Activated CD8-positive, alpha-beta T cell treated with anti-CD3 and anti-CD28 coated beads, Interleukin-2, amount 10 ng/mL, durations not matched to agents 7 days and 5 days (primary cell): ENCODE measurements around the gene SPDYE4. TPM values are rescaled to one million over a fixed set of nuclear protein-coding genes. Genes with fewer than 3 reads are reported as not detected.
"Not testable (repeated sequence)": the region's sequence is repeated elsewhere in the genome, so short reads cannot be mapped to it uniquely, and the experiment has no call there.

Experiments used
- ATAC-seq: fragments of 150-1000 bp; cut with Tn5 transposase; one replicate; pipeline ENCODE4 v1.10.0; 2021; ENCODE audit warnings: moderate library complexity
- CTCF ChIA-PET: fragments of 350-600 bp; sonication (Branson Sonifier 250); formaldehyde crosslinking; loops from one replicate; lab custom pipeline; 2021; ENCODE audit warnings: antibody characterized with exemption; lab: Charles Lee
- POLR2A ChIA-PET: fragments of 350-600 bp; sonication (Branson Sonifier 250); formaldehyde crosslinking; loops from one replicate; lab custom pipeline; 2021; ENCODE audit warnings: antibody characterized with exemption; lab: Charles Lee
- DNase-seq: peaks from one replicate; pipeline ENCODE4 v3.0.0-alpha.2; 2020
- H3K27ac Mint-ChIP-seq: one replicate; pipeline ENCODE4 v1.8.0; 2021; ENCODE audit warnings: mild to moderate bottlenecking, mixed read lengths
- H3K27me3 Mint-ChIP-seq: one replicate; pipeline ENCODE4 v1.8.0; 2021; ENCODE audit warnings: low read depth, mixed read lengths
- H3K36me3 Mint-ChIP-seq: one replicate; pipeline ENCODE4 v1.8.0; 2021; ENCODE audit warnings: low read depth, mixed read lengths
- H3K4me1 Mint-ChIP-seq: one replicate; pipeline ENCODE4 v1.8.0; 2021; ENCODE audit warnings: low read depth, mixed read lengths
- H3K4me3 Mint-ChIP-seq: one replicate; pipeline ENCODE4 v1.8.0; 2021; ENCODE audit warnings: mild to moderate bottlenecking, mixed read lengths
- H3K9me3 Mint-ChIP-seq: one replicate; pipeline ENCODE4 v1.8.0; 2022; ENCODE audit warnings: mixed read lengths; ENCODE audit not compliant: insufficient read depth
- total RNA-seq, 2 experiments: library from RNA; stranded (reverse); gene quantifications; one replicate each; pipeline ENCODE4 v1.2.3, GENCODE V29; 2021

SPDYE4 gene, protein sequence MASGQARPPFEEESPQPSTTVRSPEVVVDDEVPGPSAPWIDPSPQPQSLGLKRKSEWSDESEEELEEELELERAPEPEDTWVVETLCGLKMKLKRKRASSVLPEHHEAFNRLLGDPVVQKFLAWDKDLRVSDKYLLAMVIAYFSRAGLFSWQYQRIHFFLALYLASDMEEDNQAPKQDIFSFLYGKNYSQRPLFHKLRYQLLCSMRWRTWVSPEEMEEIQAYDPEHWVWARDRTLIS
- total RNA-seq = not detected

DNA sequence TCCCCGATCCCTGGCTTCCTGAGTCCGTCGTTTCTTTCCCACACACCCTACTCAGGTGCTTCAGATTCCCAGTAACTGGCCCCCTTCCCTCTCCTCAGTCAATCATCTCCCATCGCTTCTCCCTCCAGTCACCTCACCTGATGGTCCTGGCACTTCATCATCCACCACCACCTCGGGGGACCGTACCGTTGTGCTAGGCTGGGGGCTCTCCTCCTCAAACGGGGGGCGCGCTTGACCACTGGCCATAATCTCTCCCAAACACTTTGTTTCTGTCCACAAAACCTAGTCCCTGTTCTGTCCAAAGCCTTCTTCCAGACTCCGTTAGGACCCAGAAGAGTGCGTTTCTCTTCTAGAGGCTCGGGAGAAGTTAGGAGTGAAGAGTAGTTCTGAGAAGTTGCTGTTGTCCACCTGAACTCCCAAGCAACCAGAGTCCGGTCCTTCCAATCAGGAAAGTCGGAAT is at the start of gene SPDYE4:
SPDYE4 (minus strand) TSS at position 410 of the 460 bp plus-strand sequence; CDS start at position 246, 164 bp downstream.
- H3K9me3 Mint-ChIP-seq = no peaks in the 10 kb centered on the region
- no peaks in the 10 kb centered on the region for H3K36me3 Mint-ChIP-seq
- H3K27me3 Mint-ChIP-seq = peaks cover 17% of the 10 kb centered on the region
- ATAC-seq (no peak), DNase-seq (no peak)
- no peak within 1 kb of the TSS for H3K4me3 Mint-ChIP-seq
- CTCF ChIA-PET = interaction anchor here (1.8 kb wide), 1 partner anchor 240 kb away, joined by 4 read pairs; no protein-coding TSS in a partner anchor
- H3K27ac Mint-ChIP-seq = no peak within 1 kb of the TSS
- H3K4me1 Mint-ChIP-seq = no peaks in the 10 kb centered on the region
- POLR2A ChIA-PET = no interaction called here

DNA sequence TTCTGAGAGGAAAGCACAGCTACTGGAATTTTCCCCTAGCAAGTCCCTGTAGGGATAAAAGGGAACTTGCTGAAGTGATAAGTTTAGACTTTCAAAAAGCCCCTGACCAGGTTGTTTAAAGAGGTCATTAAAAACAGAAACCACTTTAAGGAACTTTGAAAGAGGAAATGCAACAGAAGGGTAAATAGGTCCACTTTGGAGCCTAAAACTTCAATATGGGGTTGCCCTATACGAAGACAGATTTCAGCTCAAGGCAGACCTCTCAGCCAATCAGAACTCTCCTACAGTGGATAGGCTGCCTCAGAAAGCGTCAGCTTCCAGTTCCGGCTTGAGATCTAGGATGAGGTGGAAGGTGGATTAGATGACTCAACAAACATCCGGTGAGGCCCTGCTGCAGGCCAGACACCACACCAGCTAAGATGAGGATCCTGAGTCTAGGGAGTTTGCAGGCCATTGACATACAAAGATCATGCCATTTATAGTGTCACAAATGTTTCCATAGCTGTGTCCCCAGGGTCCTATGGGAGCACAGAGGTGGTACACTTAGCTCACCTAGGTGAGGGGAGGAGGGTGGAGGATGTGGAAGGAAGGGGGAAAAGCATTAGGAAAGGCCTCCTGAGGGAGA is 48.7 kb upstream of the SPDYE4 start:
- ATAC-seq = no peak
- ChIA-PET CTCF (interaction anchor here (1.5 to 1.7 kb wide), 4 partner anchors 13 to 191 kb away, joined by 3 to 6 read pairs (median 4); no protein-coding TSS in a partner anchor), POLR2A (no interaction called here)
- Mint-ChIP-seq H3K36me3 (peaks cover 56% of the 10 kb centered on the region), H3K27me3 (no peaks in the 10 kb centered on the region), H3K4me3 (no peak overlapping the region), H3K27ac (no peak overlapping the region), H3K9me3 (no peaks in the 10 kb centered on the region), H3K4me1 (peaks cover 18% of the 10 kb centered on the region)
- DNase-seq = no peak

DNA sequence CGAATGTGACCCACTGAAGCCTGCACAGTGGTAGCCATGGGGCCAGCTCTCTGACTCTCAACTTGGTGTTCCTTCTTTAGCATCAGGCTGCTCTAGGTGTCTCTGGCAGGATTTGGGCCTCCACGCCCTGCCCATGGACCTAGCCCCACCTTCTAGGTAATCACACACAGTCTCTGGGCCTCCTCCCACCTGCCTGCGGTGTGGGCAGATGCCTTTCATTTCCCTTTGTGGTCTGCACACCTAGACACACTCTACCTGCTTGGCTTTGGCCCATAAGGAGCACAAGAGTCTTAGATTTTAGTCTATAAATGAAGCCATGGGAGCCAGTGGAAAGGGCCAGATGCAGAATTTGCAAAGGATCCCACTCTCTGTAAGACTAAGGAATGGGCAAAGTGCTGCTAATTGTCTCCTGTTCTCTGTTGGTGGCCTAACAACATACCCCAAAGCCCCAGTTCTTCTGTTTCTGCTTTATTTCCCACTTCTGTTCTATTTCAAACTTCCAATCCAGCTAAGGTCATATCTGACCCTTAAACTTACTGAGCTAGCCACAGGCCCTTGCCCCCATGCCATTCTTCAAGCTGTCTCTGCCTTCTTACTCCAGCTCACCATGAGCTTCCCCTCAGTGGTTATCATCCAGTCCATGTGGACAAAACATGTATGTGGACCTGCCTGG is 48.0 kb upstream of the SPDYE4 start:
- CTCF ChIA-PET = interaction anchor here (0.7 to 1.6 kb wide), 2 partner anchors 21 kb away, joined by 3 to 5 read pairs; no protein-coding TSS in a partner anchor

DNA sequence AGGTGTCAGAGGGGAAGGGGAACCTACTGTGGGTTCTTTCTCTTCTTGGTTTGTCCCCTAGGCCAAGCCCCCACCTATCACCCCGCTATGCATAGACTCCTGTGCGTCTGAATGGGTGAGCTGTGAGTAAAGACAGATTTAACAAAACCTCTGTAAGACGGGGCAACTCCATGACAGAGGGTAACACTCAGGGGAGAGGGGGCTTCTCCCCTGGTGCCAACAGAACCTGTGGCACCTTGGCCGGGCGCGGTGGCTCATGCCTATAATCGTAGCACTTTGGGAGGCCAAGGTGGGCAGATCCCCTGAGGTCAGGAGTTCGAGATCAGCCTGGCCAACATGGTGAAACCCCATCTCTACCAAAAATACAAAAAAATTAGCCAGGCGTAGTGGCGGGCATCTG is 47.0 kb upstream of the SPDYE4 start:
- H3K27ac Mint-ChIP-seq, DNase-seq, POLR2A ChIA-PET, H3K27me3 Mint-ChIP-seq, H3K4me3 Mint-ChIP-seq, ATAC-seq, H3K9me3 Mint-ChIP-seq: not testable (repeated sequence)
- Mint-ChIP-seq H3K4me1 (peaks cover 18% of the 10 kb centered on the region), H3K36me3 (peaks cover 46% of the 10 kb centered on the region)
- CTCF ChIA-PET = interaction anchor here (0.7 to 0.8 kb wide), 2 partner anchors 20 kb away, joined by 3 to 4 read pairs; no protein-coding TSS in a partner anchor

More for the DNA sequence above, 48.0 kb upstream of the SPDYE4 start:
- ATAC-seq (no peak), DNase-seq (no peak)
- Mint-ChIP-seq H3K9me3 (no peaks in the 10 kb centered on the region), H3K4me3 (no peak overlapping the region), H3K36me3 (peaks cover 53% of the 10 kb centered on the region), H3K27ac (no peak overlapping the region), H3K4me1 (peaks cover 18% of the 10 kb centered on the region), H3K27me3 (no peaks in the 10 kb centered on the region)
- POLR2A ChIA-PET = no interaction called here

DNA sequence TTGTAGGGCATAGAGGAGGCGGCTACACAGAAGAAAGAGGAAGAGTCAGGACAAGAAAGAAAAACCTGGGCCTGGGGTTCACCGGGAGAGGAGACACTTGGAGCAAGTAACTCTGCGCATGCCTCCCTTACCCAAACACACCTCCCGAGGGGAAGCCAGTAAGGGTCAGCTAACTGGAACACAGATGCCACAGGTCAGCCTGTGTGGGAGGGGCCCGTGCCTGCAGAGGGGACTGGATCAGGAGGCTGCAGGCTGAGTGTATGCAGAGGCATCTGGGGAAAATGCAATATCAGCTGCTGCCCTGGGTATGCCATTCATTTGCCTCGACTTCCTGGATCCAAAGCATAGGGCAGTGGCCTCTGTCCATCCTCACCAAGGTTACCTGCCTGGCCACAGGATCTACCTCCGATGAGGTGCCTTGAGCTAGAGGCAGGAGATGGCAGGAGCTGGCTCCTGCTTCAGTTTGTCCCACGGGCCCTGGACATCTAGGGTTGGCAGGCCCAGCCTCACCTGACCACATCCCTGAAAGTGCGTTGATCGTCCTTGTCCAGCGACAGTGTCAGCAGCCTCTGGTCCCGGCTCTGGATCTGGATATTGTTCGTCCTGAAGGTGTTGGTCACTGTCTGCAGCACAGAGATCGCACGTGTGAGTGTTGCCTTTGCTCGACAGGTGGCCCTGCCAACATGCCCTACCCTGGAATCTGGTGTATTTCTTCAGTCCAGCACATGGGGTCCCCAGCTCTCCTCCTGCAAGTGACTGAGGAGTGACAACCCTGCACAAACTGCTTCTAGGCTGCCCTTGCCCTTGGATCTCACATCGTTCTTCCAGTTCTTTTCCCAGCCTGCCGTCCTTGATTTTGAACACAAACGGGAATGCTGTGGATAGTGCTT is 45.4 kb upstream of the SPDYE4 start:
- H3K4me1 Mint-ChIP-seq = peaks cover 18% of the 10 kb centered on the region
- no peaks in the 10 kb centered on the region for H3K27me3 Mint-ChIP-seq
- no peak overlapping the region for H3K27ac Mint-ChIP-seq
- no peak for ATAC-seq
- peaks cover 37% of the 10 kb centered on the region for H3K36me3 Mint-ChIP-seq
- DNase-seq = no peak
- no peaks in the 10 kb centered on the region for H3K9me3 Mint-ChIP-seq
- POLR2A ChIA-PET = no interaction called here
- H3K4me3 Mint-ChIP-seq = no peak overlapping the region
- CTCF ChIA-PET = interaction anchor here (0.7 to 1.7 kb wide), 5 partner anchors 18 to 194 kb away, joined by 3 to 6 read pairs (median 4); no protein-coding TSS in a partner anchor

DNA sequence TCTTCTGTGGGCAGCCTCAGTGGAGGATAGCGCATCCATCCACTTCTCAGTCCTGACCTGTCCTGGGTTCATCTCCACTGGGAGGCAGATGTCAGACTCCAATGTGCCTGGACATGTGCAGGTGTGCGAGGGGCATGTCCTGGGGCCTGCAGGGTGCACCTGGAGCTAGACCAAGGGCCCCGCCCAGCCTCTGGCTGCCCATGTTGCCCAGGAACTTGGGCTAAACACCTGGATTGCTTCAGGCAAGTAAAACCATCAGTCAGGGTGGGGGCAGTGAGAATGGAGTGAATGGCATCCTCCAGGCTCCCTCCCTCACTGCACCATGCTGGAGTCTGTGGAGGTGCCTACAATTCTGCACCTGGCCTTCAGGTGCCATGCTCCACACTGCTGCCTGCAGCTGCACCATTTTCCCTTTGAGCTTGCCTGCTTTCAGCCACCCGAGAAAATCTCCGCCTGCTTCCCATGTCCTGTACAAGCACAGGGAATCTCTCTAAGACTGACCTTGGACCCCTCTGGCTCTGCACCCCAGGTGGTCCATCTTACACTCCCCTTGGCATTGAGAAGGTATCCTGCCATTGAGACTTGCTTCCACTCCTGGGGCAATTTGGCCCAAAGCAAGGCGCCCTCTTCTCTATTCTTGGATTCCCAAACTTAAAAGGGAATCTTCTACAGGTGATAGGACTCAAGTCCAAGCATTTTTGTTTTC is 42.9 kb upstream of the SPDYE4 start:
- no peak overlapping the region for H3K4me3 Mint-ChIP-seq
- CTCF ChIA-PET = interaction anchor here (1.5 kb wide), 1 partner anchor 197 kb away, joined by 5 read pairs; no protein-coding TSS in a partner anchor
- peaks cover 21% of the 10 kb centered on the region for H3K36me3 Mint-ChIP-seq
- H3K27ac Mint-ChIP-seq = no peak overlapping the region
- H3K4me1 Mint-ChIP-seq = peaks cover 9% of the 10 kb centered on the region
- no peaks in the 10 kb centered on the region for H3K27me3 Mint-ChIP-seq
- no peaks in the 10 kb centered on the region for H3K9me3 Mint-ChIP-seq
- POLR2A ChIA-PET = no interaction called here
- DNase-seq (no peak), ATAC-seq (no peak)

DNA sequence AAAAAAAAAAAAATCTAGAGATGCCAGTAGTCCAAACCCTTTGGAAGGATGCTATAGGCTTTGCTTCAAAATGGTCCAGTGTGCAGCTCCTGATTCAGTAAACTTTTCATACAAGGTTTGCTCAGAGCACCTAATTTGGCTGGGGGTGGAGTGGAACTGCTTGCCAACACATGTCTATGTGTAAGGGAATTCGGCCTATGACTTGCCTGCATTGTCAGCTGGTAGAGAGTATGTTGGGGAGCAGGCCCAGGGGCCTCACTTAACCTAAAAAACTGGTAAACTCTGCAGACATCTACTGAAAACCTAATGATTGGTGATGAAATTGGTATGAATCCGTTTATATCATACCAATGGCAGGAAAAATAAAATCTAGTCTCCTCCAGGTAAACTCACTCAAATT is 42.3 kb upstream of the SPDYE4 start:
- DNase-seq = no peak
- Mint-ChIP-seq H3K4me1 (peaks cover 4% of the 10 kb centered on the region), H3K4me3 (no peak overlapping the region), H3K27ac (no peak overlapping the region), H3K36me3 (peaks cover 21% of the 10 kb centered on the region), H3K9me3 (no peaks in the 10 kb centered on the region), H3K27me3 (no peaks in the 10 kb centered on the region)
- POLR2A ChIA-PET = no interaction called here
- CTCF ChIA-PET = interaction anchor here (1.5 kb wide), 1 partner anchor 197 kb away, joined by 5 read pairs; no protein-coding TSS in a partner anchor
- no peak for ATAC-seq

DNA sequence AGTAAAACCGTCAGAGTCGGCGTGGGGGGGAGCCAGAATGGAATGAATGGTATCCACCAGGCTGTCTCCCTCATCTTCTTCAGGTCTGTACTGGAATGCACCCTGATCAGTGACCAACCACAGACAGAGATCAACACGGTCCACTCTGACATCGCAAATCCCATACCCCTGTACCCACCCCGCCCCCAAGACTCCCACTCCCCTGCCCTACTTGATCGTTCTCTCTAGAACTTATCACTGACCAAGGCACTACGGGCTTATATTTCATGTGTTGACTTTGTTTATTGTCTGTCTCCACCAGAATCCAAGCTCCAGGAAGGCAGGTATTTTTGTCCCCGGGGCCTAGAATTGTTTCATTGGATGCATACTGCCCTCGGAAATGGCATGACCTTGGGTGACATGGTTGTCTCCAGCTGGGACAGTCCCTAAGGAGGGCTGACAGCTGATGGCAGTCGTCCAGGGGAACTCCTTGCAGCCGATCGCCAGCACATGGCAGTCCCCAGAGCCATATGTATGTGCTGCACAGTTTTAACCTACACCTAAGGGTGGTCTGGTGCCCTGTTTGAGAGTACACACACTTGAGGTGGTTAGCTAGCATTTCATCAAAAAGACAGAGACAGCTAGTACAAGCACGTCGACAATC is 41.3 kb upstream of the SPDYE4 start:
- ChIA-PET POLR2A (no interaction called here), CTCF (interaction anchor here (0.7 to 1.5 kb wide), 3 partner anchors 14 to 198 kb away, joined by 3 to 5 read pairs (median 4); no protein-coding TSS in a partner anchor)
- no peaks in the 10 kb centered on the region for H3K4me1 Mint-ChIP-seq
- no peak overlapping the region for H3K4me3 Mint-ChIP-seq
- H3K9me3 Mint-ChIP-seq = no peaks in the 10 kb centered on the region
- H3K27ac Mint-ChIP-seq = no peak overlapping the region
- ATAC-seq (no peak), DNase-seq (no peak)
- H3K36me3 Mint-ChIP-seq = peaks cover 21% of the 10 kb centered on the region
- H3K27me3 Mint-ChIP-seq = no peaks in the 10 kb centered on the region

DNA sequence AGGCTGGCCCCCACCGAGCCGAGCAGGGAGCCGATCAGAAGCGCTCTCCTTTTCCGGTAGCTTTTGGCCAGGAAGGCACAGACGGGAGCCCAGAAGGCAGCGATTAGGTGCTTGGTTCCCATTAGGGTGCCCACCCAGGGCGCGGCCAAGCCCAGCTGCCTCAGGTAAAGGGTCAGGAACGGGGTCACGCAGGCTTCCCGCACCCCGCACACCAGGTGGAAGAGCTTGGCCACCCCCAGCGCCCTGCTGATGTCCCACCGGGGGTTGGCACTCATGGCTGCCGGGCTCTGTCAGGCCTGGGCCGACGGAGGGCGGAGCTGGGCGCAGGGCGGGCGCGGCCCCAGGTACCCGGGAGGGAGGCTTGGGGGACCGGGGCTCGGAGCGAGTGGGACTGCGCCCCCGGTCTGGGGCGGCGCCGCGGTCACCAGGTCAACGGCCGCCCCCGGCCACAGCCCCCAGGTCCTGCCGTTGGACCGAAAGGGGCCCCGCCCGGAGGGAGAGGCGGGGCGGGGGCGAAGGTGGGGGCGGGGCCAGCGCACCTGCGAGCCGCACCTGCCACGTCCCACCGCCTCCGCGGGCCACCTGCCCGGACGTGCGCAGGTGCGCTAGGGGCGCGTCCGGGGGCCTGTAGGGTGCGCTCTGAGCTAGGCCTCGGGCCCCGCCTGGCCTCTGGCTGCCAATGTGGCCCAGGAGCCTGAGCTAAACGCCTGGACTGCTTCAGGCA is 40.7 kb upstream of the SPDYE4 start, which contains the start of gene MFSD6L:
MFSD6L (minus strand) TSS at position 520 of the 724 bp plus-strand sequence; CDS start at position 275, 245 bp downstream.
- H3K9me3 Mint-ChIP-seq = no peaks in the 10 kb centered on the region
- no peak within 1 kb of the TSS for H3K27ac Mint-ChIP-seq
- H3K36me3 Mint-ChIP-seq = peaks cover 17% of the 10 kb centered on the region
- DNase-seq = no peak
- CTCF ChIA-PET = interaction anchor here (0.7 to 1.7 kb wide), 3 partner anchors 13 to 102 kb away, joined by 3 to 9 read pairs (median 4); no protein-coding TSS in a partner anchor
- POLR2A ChIA-PET = no interaction called here
- no peaks in the 10 kb centered on the region for H3K4me1 Mint-ChIP-seq
- H3K27me3 Mint-ChIP-seq = no peaks in the 10 kb centered on the region
- no peak within 1 kb of the TSS for H3K4me3 Mint-ChIP-seq
- no peak for ATAC-seq
